GM18909 (cell line): Measurements from ENCODE around the gene IDE.
"Not testable (repeated sequence)": the region's sequence is repeated elsewhere in the genome, so short reads cannot be mapped to it uniquely, and the experiment has no call there.

ENCODE experiments used
- ATAC-seq: cut with Tn5 transposase; IDR thresholded peaks from one replicate; pipeline ENCODE4 v1.9.1; 2021; ENCODE audit warnings: mild to moderate bottlenecking; ENCODE audit not compliant: unreplicated experiment, poor library complexity

The IDE gene

DNA sequence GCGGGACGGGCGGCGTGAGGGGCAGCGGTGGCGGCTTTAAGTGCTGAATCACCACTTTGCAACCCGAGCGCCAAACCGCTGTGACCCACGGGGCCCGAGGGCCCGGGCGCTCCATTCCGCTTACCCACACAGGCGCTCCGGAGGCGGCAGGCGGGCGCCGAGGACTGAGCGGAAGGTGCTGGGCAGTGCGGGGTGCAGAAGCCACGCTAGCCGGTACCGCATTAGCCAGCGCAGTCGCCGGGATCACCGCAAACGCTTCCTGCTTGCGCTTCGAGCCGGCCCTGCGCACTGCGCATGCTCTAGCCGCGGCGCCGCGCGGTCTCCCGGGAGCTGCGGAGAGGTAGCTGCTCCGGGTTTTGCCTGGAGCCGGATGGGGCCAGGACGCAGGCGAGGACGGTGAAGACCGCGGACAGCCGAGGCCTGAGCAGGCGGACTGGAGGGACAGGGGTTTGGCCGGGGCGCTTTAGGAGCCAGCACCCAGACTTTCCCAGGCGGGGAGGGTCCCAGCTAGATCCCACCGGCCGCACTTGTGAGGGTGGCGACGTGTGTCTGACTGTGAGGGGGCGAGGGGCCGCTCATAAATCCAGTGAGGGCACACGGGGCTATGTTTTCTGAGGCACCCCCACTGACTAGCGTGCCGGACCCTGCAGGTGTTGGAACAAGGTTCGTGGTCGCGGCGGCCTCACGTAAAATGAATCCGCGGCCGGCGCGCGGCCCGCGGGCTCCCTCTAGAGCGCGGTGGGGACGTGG, at the start of gene IDE:
TSS of gene IDE (minus strand) at position 296 of the 750 bp plus-strand sequence. CDS start at position 222, 74 bp downstream.
- ATAC-seq: peak; percentile 69

DNA sequence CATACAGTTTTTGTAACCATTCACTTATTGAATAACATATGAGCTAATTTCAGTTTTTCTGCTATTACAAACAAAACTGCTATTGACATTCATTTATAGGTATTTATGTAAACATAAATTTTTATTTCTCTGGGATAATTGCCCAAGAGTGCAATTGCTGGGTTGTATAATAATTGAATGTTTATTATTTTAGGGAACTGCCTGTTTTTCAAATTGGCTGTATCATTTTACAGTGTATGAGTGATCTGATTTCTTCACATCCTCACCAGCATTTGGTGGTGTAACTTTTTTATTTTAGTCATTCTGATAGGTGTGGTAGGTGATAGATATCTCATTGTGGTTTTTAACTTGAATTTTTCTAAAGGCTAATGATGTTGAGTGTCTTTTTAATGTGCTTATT, 45.5 kb upstream of the IDE start:
- no peak for ATAC-seq

DNA sequence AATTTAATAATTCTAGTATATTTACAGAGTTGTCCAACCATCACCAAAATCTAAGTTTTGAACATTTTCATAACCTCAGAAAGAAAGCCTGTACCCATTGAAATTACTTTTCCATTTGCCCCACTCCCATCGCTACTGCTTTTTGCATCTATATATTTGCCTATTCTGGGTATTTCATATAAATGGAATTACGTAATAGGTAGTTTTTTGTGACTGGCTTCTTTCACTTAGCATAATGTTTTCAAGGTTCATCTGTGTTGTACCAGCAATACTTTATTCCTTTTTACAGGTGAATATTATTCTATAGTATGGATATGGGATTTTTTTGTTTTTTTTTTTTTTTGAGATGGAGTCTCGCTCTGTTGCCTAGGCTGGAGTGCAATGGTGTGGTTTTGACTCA, 41.6 kb upstream of the IDE start:
- ATAC-seq: no peak

DNA sequence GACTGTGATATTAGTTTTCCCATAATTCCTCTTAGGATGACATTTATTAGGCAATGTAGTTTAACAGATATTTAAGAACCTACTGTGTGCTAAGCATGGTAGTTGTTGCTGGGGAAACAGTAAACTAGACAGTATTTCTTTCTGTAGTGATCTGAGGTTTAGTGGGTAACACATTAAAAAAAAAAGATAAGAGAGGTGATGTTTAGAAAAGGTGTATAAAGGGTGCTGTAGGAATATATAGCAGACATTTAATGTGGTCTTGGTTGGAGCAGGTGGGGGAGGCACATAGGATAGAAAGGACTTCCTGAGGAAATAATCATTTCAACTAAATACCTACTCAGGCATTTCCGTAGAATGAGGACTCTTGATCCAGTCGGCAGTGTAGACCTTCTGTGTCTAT, 30.9 kb upstream of the IDE start:
- no peak for ATAC-seq

DNA sequence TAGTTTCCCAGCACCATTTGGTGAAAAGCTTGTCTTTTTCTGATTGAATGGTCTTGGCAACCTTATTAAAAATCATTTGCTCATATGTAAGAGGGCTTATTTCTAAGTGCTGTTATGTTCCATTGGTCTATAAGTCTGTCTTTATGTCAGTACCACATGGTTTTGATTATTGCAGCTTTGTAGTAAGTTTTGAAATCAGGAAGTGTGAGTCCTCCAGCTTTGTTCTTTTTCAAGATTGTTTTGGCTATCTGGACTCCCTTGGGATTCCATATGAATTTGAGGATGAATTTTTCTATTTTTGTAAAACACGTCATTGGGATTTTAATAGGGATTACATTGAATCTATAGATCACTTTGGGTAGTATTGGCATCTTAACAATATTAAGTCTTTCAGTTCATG, 24.4 kb upstream of the IDE start:
- ATAC-seq: no peak

DNA sequence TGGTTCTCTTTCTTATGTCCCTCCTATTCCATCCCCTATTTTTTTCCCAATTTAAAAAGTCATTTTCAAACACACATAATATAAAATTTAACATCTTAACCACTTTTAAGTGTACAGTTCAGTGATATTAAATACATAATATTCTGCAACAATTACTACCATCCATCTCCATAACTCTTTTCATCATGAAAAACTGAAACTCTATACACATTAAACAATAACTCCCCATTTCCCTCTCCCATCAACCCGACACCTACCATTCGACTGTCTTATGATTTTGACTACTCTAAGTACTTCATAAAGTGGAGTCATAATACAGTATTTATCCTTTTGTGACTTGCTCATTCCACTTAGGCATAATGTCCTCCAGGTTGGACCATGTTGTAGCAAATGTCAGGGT, 21.6 kb upstream of the IDE start:
- no peak for ATAC-seq

DNA sequence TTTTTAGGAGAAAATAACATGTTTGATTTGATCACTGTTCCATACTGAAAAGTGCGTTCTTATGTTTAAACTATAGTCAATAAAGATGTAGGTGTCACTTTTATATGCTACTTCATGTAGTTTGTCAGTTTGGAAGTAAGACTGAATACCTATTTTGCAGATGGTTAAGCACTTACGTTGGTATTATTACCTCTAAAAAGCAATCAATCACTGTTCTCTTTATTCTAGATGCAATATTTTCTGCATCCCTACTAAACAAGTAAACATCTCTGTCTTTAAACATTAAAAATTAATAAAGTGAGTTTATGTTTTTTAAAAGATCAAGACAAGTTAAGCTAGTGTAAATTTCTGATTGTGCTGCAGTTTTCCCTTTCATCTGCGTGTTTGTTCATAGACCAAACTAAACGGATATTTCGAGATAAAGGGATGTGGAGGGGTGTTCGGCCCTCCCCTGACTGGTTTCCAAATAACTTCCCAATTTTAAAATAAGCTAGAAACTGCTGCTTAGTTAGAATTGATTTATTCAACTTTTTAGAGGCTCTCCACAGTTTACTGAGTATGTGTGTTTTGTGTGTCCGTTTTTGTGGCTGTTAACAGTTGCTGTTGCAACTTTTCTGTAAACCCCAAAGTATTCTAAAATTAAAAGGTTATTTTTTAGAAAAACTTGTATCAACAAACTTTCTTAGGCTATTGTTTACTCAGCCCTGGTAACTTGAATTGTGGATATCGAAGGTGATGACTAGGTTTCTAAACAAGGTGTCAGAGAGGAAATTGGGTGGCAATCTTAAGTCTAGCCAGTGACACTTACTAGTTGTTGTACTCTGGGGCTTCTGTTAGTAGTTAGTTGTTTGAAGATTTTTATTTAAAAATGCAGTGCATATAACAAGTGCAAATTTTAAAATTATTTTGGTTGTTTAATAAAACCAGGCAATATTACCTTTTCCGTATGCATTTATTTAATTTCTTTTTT, 20.0 kb upstream of the IDE start:
- no peak for ATAC-seq

DNA sequence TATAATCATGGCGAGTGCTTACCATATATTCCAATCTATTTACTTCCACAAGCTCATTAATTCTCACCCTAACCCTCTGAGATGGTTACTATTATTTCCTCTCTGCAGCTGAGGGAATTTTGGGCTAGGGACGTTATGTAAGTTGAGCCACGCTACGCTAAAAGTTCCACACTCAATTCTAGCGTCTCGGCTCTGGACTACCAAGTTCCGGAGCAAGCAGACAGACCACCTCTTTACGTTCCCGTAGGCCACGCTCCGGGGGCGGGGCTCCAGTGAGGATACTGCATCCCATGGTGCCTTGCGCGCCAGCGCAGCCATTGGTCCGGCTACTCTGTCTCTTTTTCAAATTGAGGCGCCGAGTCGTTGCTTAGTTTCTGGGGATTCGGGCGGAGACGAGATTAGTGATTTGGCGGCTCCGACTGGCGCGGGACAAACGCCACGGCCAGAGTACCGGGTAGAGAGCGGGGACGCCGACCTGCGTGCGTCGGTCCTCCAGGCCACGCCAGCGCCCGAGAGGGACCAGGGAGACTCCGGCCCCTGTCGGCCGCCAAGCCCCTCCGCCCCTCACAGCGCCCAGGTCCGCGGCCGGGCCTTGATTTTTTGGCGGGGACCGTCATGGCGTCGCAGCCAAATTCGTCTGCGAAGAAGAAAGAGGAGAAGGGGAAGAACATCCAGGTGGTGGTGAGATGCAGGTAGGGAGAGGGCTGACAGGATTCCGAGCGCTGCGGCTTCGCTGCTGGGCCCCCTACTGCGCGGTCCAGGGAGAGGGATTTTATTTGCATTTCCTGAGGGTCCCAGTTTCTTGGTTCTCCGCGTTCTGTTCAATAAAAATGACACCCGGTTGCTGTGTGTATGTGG, 19.1 kb upstream of the IDE start, which contains the start of gene KIF11:
TSS of gene KIF11 (plus strand) at position 370 of the 858 bp plus-strand sequence. CDS start at position 616, 246 bp downstream.
- peak; percentile 72 for ATAC-seq

DNA sequence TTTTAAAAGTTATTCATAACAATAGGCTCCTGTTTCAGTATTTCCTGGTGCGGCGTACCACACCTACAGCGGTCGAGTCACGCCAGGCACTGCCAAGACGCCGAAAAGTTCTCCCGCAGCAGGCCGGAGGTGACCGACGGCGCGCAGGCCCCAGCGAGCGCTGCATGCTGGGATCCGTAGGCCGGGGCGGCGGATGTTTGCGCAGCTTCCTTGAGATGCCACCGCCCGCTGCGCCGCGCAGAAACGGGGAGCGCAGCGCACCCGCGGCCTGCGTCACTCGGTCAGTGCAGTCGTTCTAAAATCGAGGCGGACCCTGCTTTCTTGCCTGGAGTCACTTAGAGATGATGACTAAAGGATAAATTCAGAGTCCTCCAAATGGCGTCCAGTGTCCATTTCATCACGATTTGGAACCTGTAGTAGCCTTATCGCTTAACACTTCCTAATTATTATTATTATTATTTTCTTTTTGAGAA, 17.7 kb upstream of the IDE start:
- peak; percentile 78 for ATAC-seq

DNA sequence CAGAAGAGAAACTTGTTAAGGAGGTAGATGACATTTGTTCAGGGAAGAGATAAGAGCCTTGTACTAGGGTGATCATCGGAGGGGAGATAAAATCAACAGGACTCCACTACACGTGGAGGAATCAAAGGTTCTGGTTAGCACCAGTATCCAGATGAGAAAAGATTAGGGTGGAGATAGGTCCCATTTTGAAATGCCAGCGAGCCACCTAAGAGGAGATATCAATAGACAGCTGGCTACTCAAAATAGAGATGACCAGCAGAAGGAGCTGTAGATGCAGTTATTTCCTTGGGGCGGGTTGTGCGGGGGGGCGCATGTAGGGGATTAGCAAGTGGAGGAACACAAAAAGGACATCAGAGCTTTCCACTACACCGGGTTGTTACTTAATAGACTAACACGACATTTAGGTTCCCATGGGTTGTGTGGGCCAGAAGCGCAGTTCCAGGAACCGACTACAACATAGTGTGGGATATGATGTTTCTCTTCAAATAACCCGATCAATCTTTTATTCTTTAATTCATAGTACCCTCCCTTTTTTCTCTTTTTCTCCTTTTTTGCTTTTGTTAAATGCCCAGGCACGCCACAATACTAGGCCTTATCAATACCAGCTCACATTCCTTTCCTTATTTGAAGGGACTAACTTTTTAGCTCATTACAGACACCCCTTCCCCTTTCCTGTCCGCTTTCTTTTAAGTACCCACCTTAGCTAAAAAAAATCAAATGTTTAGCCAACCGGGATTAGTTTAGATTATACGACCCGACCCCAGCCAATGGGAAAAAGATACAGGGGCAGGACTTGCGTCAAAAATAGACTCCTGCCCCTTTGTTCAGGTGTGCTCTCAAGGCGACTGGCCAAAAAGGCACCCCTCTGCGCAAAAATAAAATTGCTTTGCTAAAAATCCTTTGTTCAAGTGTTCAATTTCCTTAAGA, 17.0 kb upstream of the IDE start:
- peak; percentile 24 for ATAC-seq

DNA sequence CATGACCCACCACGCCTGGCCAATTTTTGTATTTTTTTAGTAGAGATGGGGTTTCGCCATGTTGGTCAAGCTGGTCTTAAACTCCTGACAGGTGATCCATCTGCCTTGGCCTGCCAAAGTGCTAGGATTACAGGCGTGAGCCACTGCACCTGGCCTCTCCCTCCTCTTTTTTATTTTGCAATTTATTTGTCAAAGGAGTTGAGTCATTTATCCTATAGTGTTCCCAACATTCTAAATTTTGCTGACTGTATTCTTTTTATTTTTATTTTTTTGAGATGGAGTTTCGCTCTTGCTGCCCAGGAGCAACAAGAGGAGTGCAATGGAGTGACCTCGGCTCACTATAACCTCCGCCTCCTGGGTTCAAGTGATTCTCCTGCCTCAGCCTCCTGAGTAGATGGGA, 8.5 kb upstream of the IDE start:
- ATAC-seq: not testable (repeated sequence)

DNA sequence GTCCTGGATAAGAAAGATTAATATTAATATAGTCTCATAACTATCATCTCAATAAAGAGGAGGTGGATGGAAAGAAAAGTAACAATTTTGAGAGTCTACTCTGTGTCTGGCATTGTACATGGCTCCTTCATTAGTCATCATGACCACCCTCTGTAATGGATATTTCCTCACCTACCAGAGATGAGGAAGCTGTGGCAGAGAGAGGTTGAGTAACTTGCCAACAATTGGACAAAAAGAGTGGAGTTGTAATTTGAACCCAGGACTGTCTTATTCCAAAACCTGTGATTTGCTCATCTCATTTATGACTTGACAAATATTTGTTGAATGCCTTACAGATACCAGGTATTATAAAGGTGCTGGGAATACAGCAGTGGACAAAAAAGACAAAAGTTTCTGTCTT, 2.1 kb upstream of the IDE start:
- no peak for ATAC-seq

DNA sequence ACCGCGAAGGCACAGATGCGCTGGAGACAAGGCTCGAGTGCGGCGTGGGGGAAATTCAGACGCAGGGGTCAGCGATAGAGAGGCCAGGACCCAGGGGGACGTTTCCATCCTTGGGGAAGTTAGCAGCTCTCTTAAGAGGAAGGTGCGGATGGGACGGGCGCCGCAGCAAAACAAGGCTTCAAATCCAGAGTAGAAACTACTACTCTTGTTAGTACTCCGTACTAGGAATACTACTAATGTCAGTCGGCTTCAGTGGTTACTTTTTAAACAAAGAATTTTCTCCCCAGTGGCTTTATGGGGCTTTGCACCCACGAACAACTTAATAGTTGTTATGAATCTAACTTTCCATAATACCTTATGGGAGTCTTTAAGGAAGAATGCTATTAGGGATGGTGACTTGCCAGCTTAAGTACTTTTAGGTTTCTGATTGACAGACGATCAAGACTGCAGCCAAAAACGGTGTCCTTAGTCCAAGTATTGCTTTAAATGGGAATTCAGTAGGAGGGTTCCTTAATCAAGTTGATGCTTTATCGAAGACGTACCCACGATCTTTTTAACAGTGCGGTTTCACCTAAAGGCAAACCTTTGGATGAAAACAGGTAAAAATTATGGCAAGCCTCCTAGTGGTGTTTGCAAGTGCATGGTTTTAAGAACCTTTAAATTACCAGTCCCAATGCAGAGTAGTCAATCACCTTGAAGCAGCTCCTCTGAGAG, 812 bp upstream of the IDE start:
- ATAC-seq: peak; percentile 22

DNA sequence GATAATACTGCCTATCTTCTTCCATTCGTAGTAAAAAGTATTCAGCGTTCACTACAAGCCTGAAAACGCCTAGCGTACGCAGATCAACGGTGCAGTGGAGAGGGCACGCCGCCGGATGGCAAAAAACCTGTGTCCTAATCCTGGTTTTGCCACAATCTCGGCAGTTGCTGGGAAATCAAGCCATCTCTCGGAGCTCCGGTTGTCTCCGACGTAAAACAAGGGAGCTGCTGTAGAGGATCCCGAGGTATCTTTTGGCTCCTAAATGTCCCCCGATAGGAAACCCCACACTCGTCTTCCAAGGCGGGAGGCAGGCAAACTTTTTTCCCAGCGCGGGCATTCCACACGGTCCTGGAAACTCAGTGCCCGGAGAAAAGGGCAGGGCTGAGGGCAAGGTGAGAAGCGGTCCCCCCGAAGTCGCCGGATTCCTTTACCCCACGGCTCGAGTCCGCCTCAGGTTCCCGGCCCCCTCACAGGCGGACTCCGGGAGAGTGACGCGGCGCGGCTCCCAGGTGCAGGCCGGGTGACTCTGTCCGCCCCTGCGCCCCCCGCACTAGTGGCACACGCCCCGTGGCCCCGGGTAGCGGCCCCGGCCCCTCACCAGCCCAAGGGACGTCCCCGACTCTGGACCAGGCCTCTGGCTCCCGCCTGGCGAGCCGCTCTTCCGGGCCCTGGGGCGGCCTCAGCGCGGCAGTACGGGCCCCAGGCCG, 649 bp downstream of the IDE start:
- ATAC-seq: peak; percentile 29

DNA sequence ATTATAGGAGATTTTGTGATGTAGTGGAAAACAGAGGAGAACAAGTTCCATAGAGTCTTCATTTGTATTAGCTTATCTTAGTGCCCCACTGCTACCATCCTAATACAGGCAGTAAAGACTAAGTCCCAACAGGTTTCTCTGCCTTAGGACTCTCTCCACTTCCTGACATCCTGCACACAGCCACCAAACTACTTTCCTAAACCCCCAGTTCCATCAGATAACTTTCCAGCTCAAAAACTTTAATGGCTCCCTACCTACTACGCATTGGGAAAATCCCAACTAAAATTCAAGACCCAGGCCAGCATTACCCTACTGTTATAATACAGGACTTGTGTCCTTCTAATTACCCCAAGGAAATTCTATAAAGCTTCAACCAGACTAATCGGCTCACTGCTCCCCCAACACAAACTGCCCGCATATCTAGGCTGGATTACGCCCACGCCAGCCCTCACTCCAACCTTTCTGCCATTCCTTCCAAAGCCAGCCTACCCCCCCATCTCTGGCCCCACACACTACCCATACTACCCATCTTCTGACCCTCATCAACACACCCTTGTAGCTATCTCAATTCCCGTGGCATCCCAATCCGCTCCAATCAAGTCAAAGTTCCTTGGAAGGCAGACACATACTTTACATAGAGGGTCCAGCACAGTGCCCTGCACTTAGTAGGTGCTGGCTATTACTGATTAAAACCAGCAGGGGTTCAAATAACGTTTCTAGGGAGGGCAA, 1.4 kb downstream of the IDE start:
- ATAC-seq: no peak

DNA sequence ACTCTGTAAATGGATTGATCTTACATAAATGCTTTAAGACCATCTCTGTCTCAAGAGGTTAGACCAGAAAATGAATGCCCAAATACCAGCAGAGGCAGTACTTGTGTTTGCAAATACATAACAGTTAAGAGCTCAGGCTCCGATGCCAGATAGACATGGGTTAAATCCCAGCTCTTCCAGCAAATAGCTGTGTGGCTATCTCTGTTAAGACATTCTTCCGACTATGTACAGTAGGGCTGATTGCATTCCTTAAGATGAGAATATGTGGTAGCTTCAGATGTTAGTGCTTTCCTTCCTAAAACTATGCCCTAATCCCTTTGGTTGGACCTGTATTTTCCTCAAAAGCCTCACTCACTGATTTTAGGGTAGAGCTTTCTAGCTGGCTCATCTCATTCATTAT, 2.2 kb downstream of the IDE start:
- no peak for ATAC-seq

DNA sequence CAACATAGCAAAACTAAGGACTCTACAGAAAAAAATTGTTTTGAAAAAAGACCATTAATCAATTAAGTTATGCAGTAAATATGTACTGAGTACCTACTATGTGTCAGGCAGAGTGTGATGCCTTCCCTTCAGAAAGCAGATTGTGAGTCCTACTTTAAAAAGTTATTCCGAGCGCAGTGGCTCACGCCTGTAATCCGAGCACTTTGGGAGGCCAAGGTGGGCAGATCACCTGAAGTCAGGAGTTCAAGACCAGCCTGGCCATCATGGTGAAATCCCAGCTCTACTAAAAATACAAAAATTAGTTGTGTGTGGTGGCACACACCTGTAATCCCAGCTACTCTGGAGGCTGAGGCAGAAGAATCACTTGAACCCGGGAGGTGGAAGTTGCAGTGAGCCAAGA, 4.2 kb downstream of the IDE start:
- not testable (repeated sequence) for ATAC-seq
